ENCODE data around the gene DBF4B.
"Not testable (repeated sequence)": the region's sequence is repeated elsewhere in the genome, so short reads cannot be mapped to it uniquely, and the experiment has no call there.

DBF4B gene

DNA sequence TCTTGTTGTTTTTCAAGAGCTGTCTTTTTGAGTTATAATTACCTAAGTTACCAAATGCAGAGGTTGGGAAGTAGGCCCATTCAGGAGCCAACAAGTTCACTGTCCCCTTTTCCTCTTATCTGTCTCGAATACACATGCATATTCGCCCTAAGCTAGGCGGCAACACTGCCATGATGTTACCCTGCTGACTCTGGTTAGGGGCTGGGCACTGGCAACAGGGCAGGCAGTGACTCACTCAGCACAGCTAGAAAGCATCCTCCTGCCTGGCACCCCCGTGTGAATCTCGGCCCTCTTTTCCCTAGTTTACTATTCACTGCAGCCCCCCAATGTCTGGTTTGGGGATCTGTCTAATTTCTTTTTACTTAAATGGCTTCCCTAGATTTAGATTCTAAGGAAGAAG lies 13.8 kb downstream of the DBF4B start:
- DNase-seq: no peak
- intact Hi-C loops (cut with DNase I): no loop called here

DNA sequence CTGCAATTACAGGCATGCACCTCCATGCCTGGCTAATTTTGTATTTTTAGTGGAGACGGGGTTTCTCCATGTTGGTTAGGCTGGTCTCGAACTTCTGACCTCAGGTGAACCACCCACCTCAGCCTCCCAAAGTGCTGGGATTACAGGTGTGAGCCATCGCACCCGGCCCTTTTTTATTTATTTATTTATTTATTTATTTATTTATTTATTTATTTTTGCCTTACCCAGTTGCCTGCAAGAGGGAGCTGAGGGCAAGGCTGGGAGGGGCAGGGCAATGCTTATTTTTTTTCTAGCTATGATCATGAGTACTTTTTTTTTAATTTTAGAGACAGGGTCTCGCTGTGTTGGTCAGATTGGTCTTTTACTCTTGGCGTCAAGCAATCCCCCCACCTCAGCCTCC lies 17.7 kb downstream of the DBF4B start:
- intact Hi-C loops (cut with DNase I); DNase-seq: not testable (repeated sequence)

DNA sequence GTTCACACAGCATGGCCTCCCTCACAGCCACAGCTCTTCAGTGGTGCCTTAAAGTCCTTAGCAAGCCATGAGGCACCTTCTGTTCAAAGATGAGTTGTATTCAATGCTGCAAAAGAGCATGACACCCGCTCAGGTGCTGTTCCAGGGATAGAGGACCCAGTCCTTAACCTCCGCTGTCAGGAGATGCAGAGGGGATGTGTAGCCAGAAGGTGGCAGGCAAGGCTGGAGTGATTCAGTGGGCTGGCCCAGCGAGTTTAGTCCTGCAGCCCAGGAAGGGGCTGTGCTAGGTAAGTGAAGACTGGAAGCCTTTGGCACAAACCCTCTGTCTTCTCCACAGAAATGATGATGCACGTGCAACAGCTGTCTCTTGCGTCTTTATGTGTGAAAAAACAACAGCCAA lies 25.3 kb downstream of the DBF4B start:
- peak in 1 of 42 donors; percentile 5 for DNase-seq
- intact Hi-C loops (cut with DNase I): no loop called here

DNA sequence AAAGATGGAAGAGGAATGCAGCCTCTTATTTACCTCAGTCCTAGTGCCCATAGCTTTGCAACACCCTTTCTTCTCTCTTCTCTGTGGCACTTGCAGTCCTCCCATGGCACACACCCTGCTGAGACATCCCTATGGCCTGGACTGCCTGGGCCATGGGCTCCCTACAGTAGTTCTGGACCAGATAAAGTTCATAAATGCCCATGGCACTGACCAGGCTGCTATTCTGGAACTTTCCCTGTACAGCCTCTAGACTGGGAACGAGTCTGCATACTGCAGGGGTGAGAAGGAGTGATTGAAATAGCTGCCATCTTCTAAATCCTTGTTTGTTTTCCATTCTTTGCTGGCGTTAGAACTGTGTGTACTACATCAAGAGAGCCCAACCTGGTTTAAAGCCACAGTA lies 25.8 kb downstream of the DBF4B start:
- intact Hi-C loops (cut with DNase I): no loop called here
- DNase-seq: no peak

DNA sequence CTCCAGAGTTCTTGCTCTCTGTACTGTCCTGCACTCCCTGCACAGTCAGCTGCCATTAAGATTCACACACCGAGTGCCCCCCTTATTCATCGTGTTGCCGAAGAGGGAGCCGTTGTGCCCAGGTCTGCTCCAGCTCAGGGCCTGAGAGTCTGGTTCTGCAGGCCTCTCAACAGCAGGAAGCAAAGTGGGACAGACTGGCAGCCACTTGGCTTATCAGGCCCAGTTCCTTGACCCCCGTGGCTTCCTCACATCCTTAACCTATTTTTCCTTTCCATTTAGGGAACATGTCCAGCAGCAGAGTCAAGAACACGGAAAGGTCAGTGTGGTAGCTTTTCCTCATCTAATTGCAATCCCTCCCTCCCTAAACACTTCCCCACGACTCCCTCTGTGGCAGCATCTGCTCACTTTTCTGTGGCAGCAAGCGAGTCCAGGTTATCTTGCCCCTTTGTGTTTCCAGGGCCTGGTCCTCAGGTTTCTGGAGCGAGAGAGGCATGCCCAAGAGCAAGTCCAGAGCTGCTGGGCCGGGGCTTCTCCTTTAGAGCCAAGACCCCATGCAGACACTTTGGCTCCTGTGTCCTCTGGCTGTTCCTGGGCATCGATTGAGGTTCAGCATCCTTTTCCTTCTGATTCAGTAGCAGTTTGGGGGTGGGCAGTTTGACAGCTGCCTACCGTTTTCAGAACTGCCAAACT lies 28.2 kb downstream of the DBF4B start:
- DNase-seq: no peak
- intact Hi-C loops (cut with DNase I): no loop called here

DNA sequence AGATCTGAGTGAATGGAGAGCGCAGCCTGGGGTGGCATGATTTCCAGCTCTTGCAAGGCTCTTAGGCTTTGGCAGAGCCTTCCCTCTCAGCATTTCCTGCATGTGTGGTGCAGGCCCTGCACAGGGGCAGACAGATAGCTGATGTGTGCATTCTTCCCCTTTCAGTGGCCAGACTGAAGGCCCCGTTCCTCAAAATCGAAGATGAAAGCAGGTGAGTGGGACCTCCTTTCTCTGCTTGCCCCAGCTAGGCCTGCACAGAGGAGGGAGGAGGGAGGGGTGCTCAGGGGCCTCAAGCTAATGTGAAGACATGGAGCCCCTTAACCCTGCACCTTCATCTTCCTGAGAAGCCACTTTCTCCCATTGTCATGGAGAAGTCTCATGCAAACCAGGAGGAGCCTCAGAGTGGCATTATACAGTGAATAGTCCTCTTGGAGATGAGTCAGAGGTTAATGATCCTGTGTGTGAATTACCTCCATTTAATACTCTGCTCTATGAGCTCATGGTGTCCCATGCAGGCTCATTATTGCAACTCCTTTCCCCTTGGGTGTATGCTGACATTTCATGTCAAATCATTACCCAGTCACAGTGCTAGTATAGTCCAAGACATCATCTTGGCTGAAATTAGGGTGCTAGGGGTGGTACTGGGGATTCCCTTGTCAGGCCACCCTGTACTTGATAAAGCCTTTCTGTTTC lies 29.9 kb downstream of the DBF4B start:
- intact Hi-C loops (cut with DNase I): no loop called here
- no peak for DNase-seq

DNA sequence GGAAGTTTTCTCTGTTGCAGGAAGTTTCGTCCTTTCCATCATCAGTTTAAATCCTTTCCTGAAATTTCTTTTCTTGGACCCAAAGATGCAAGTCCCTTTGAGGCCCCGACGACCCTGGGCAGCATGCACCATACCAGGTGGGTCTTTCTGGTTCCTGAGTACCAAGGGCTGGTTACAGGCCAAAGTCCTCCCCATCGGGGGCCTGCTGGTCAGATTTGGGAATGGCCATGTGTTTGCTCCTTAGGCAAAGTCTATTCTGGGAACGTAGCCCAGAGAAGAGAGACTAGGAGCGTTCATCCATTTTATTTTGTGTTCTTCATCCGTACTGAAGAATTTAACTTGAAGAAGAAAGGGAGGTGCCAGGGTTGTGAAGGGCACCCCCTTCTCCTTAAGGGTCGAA lies 32.9 kb downstream of the DBF4B start:
- intact Hi-C loops (cut with DNase I): no loop called here
- no peak for DNase-seq

DNA sequence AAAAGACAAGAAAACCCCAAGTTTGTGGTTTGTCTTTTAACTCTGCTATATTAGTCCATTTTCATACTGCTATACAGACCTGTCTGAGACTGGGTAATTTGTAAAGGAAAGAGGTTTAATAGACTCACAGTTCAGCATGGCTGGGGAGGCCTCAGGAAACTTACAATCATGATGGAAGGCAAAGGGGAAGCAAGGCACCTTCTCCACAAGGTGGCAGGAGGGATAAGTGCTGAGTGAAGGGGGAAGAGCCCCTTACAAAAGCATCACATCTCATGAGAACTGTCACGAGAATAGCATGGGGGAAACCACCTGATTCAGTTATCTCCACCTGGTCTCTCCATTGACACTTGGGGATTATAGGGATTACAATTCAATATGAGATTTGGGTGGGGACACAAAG lies 36.8 kb downstream of the DBF4B start:
- intact Hi-C loops (cut with DNase I): no loop called here
- DNase-seq: no peak

DNA sequence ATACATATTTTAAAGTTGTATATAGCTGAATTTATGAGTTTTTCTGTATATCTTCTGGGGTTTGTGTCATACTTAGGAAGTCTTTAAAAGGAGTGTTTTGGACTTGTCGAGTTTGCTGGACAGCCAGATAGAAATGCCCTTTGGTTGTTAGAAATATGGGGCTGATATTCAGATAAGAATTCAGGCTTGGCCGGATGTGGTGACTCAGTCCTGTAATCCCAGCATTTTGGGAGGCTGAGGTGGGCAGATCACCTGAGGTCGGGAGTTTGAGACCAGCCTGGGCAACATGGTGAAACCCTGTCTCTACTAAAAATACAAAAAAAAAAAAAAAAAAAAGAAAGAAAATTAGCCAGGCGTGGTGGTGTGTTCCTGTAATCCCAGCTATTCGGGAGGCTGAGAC lies 37.3 kb downstream of the DBF4B start:
- intact Hi-C loops (cut with DNase I); DNase-seq: not testable (repeated sequence)

DNA sequence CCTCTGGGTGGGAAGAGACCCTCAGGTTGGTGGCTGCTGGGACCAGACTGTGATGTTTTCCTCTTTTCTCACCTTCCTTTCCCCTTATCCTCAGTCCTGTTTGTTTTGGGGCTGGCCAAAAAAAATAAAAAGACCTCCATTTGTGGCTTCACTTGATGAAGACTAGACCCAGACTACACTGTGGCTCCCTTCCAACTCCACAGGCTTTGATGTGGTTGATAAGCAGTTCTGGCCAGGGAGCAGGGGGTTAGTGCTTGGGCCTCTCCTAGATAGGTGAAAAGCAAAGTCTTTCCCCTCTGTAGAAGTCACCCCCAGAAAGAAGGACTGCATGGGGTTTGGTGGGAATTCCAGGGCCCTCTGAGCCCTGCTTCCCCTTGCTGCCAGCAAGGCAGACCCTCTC lies 39.1 kb downstream of the DBF4B start:
- intact Hi-C loops (cut with DNase I): no loop called here
- no peak for DNase-seq

DNA sequence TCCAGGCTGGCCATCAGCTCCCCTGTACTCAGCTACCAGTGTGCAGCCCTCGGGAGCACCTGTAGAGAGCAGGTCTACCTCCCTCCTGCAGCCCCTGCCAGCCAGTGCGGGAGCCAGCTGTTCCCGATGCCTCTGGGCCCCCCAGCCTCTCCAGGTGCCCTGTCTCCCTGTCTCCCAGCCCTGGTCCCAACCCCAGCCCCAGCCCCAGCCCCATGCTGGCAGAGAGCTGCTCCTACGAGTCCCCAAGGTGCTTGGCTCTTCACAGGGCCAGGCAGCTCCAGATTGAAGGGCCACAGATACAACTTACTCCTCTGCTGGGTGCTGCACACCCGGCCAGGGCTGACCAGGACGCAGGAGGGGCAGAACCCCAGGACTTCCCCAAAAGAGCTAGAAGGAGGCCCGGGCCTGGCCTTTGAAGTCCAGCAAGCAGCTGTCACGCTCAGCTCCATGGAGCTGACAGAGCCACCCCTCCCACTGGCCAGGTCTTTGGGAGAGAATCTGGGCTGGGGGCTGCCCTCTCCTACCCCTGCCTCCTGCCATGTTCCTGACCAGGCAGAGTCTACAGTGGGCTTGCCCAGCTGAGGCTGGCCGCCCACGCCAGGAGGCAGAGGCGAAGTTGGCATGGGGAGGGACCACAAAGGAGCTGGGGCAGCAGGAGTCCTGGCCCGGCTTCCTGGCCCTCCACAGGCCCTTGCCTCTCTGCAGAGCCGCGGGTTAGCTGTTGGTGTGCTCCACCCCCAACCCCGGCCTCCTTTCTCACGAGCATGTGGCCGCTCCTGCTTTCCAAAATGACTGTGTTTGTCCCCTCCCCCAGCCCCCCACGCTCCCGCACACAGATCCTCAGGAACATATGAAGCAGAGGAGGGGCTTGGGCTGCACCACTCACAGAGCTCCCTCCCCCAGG lies 40.9 kb downstream of the DBF4B start:
- intact Hi-C loops (cut with DNase I): no loop called here
- peak in 1 of 42 donors; percentile 12 for DNase-seq

DNA sequence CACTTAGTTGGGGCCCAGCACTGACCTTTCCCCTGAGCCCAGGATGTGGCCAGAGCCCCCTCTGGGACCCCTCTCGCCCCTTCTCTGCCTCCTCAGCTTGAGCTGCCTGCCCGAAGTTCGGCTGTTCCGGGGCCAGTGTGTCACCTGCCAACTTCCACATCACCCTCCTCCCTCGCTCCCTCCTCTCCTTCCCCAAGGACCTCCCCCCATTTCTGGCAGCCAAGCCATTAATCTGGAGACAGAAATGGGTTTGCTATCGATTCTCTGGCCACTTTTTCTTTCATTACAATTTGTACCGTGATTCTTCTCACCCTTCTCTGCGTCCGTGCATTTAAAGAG lies 41.5 kb downstream of the DBF4B start:
- DNase-seq: no peak
- intact Hi-C loops (cut with DNase I): no loop called here

DNA sequence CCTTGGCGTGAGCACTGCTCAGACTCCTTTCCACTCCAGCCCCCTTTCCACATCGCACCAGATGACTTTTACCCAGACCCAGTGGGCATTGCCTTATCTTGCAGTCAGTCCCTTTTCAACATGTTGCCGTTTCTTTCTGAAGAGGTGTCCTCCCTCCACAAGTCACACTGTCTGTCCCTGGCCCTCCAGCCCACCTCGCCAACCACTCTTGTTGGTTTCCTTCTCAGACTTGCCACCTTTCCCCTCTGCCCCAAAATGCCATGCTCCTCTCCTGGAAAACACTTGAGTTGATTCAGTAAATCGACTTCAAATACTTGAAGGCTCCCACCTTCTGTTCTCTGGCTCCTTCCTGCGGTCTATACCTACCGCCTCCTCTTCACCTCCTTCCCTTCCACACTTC lies 42.9 kb downstream of the DBF4B start:
- intact Hi-C loops (cut with DNase I): no loop called here
- no peak for DNase-seq

DNA sequence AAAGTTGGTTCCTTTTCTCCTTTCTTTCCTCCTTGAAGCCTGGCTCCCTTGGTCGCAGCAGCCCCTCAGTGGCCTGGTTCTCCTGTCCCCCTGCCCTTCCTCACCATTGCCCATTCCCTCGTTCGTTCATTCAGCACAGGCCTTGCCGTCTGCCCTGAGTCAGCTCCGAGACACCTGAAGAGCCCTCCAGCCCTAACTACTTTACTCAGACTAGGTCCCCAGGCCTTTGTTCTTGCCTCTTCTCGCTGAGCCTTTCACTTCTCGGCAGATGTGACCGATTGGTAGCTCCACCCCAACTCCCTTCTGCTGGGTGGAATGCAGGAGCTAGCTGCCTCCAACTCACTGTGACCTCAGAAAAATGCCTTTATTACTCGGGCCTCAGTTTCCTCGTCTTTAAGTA lies 43.3 kb downstream of the DBF4B start:
- DNase-seq: no peak
- intact Hi-C loops (cut with DNase I): no loop called here

DNA sequence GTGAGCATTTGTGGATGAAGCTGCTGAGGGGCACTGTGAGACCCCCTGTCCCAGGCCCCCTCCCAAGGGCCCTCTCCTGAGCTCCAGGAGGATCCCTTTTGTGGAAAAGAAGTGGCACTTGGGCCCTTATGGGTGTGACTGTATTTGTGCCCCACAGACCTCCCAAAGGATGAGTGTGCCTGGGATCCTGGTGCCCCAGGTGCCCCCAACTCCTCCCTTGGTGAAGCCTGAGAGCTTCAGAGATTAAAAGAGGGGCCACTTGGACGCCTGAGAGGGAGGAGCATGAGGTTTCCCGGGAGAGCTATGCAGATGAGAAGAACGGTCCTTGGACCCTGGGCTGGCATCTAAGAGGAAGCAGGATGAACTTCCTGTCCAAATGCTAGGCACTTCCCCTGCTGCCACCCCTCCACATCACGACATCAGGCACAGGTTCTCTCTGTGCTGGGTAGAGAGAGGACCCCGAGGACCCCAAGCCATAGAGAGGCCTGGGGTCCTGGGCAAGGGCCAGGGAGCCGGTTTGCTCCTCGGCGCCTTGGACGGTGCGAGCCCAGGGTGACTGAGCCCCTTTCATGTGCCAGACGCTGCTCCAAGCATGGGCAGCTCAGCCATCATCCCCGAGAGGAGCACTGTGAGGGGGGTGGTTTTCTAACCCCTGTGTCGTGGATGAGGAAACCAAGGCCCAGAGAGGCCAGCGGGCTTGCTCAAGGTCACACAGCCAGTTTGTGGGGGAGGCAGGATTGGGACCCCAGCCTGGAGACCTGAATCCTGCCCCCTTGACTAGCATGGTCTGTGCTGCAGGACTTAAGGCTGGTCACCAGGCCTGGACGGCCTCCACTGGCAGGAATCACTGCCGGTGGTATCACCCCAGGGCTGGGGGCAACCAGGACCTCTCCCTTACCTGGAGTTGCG lies 44.7 kb downstream of the DBF4B start:
- DNase-seq: no peak
- intact Hi-C loops (cut with DNase I): no loop called here

DNA sequence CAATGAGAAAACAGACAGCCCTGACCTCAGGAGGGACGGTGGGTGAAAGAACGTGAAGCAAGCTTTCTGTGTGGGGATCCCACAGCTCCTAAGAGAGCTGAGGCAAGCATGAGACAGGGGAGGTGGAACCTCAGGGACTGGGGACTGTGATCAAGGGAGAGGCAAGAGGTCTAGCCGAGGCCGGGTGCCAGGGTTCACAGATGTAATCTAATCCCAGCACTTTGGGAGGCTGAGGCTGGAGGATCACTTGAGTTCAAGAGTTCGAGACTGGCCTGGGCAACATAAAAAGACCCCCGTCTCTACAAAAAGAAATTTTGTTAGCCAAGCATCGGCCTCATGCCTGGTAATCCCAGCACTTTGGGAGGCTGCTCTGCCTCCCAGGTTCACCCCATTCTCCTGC lies 45.8 kb downstream of the DBF4B start:
- no peak for DNase-seq
- intact Hi-C loops (cut with DNase I): no loop called here

DNA sequence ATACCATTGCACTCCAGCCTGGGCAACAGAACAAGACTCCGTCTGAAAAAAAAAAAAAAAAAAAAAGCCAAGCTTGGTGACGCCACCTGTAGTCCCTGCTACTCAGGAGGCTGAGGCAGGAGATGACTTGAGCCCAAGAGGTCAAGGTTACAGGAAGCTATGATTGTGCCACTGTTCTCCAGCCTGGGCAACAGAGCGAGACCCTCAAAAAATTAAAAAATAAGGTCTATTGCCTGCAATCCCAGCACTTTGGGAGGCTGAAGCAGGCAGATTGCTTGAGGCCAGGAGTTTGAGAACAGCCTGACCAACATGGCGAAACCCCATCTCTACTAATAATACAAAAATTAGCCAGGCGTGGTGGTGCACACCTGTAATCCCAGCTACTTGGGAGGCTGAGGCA lies 46.7 kb downstream of the DBF4B start:
- DNase-seq; intact Hi-C loops (cut with DNase I): not testable (repeated sequence)

DNA sequence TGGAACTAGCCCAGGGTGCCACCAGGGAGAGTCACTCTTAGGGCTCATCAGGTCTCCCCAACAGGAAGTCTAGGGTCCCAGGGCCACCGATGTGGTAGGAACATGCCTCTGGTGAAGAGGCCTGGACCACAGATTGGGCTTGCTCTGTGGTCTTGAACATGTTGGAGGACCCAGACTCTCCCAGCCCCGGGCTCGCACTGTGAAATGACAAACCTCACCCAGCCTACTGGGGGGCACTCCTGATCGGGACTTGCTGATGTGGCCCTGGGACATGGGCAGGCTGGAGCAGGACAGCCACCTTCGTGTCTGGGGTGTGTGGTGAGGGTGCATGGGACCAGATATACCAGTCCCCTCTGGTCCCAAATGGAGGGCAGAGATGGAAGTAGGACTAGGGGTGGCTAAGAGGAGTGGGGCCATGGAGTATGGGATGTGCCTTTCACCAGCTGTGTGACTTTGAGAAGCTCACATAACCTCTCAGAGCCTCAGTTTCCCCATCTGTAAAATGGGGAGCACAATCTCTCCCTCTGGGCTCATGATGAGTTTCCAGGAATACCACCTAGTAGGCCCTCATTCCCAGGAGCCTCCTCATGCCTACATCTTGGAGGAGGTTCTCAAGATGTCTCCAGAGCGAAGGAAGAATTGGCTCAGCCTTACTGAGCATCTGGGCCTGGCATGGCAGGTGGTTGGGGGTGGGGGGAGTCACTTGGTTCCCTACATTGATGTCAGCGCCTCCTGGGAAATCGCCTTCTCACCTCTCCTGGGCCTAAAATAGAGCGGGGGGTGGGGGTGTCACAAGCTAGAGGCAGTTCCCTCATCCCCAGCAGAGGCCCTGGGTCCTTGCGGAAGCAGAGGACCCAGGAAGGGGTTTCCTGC lies 48.8 kb downstream of the DBF4B start:
- intact Hi-C loops (cut with DNase I): no loop called here
- no peak for DNase-seq
